ENCODE results near the gene CPNE7.

Gene CPNE7

GRCh38 chr16:89545044-89545830 is 30.3 kb upstream of the CPNE7 start:
- no peak overlapping the region for H3K4me3 Mint-ChIP-seq
- H3K4me1 Mint-ChIP-seq = peaks cover 24% of the 10 kb centered on the region
- H3K27me3 Mint-ChIP-seq = no peaks in the 10 kb centered on the region
- H3K27ac Mint-ChIP-seq = no peak overlapping the region
- no peak for DNase-seq
- CTCF ChIA-PET = no interaction called here
- H3K36me3 Mint-ChIP-seq = peaks cover 24% of the 10 kb centered on the region
- no peaks in the 10 kb centered on the region for H3K9me3 Mint-ChIP-seq

GRCh38 chr16:89545831-89546574 is 29.6 kb upstream of the CPNE7 start:
- Mint-ChIP-seq H3K27me3 (no peaks in the 10 kb centered on the region), H3K9me3 (no peaks in the 10 kb centered on the region), H3K36me3 (peaks cover 24% of the 10 kb centered on the region), H3K4me3 (no peak overlapping the region), H3K4me1 (peaks cover 29% of the 10 kb centered on the region), H3K27ac (peak overlapping the region; percentile 3)
- CTCF ChIA-PET = no interaction called here
- no peak for DNase-seq

- H3K4me3 Mint-ChIP-seq = no peak overlapping the region
- H3K36me3 Mint-ChIP-seq = peaks cover 24% of the 10 kb centered on the region
- H3K27me3 Mint-ChIP-seq = no peaks in the 10 kb centered on the region
- DNase-seq = no peak
- no peak overlapping the region for H3K27ac Mint-ChIP-seq
- CTCF ChIA-PET = no interaction called here
- H3K4me1 Mint-ChIP-seq = peaks cover 29% of the 10 kb centered on the region
- H3K9me3 Mint-ChIP-seq = no peaks in the 10 kb centered on the region
Measured at GRCh38 chr16:89546781-89547180, 28.8 kb upstream of the CPNE7 start.

GRCh38 chr16:89547291-89547690 is 28.3 kb upstream of the CPNE7 start:
- peaks cover 24% of the 10 kb centered on the region for H3K36me3 Mint-ChIP-seq
- H3K27me3 Mint-ChIP-seq = no peaks in the 10 kb centered on the region
- H3K9me3 Mint-ChIP-seq = no peaks in the 10 kb centered on the region
- no peak overlapping the region for H3K4me3 Mint-ChIP-seq
- DNase-seq = no peak
- peak overlapping the region; percentile 33 for H3K27ac Mint-ChIP-seq
- H3K4me1 Mint-ChIP-seq = peaks cover 29% of the 10 kb centered on the region
- CTCF ChIA-PET = no interaction called here

GRCh38 chr16:89547860-89548259 is 27.7 kb upstream of the CPNE7 start:
- H3K4me1 Mint-ChIP-seq = peaks cover 29% of the 10 kb centered on the region
- H3K36me3 Mint-ChIP-seq = peaks cover 28% of the 10 kb centered on the region
- no peak overlapping the region for H3K4me3 Mint-ChIP-seq
- H3K9me3 Mint-ChIP-seq = no peaks in the 10 kb centered on the region
- CTCF ChIA-PET = no interaction called here
- no peaks in the 10 kb centered on the region for H3K27me3 Mint-ChIP-seq
- H3K27ac Mint-ChIP-seq = peak overlapping the region; percentile 95
- DNase-seq = no peak

GRCh38 chr16:89548344-89549006 is 27.1 kb upstream of the CPNE7 start:
- peaks cover 29% of the 10 kb centered on the region for H3K4me1 Mint-ChIP-seq
- H3K27ac Mint-ChIP-seq = peak overlapping the region; percentile 95
- DNase-seq = peak; percentile 30
- H3K9me3 Mint-ChIP-seq = no peaks in the 10 kb centered on the region
- H3K36me3 Mint-ChIP-seq = peaks cover 28% of the 10 kb centered on the region
- H3K27me3 Mint-ChIP-seq = no peaks in the 10 kb centered on the region
- peak overlapping the region; percentile 16 for H3K4me3 Mint-ChIP-seq
- CTCF ChIA-PET = interaction anchor here (1.5 to 1.6 kb wide), 3 partner anchors 9 to 17 kb away, joined by 4 to 11 read pairs (median 6); no protein-coding TSS in a partner anchor

- CTCF ChIA-PET = interaction anchor here (1.5 to 1.6 kb wide), 3 partner anchors 9 to 16 kb away, joined by 4 to 11 read pairs (median 6); no protein-coding TSS in a partner anchor
- peak overlapping the region; percentile 95 for H3K27ac Mint-ChIP-seq
- H3K27me3 Mint-ChIP-seq = no peaks in the 10 kb centered on the region
- DNase-seq = peak; percentile 54
- H3K4me3 Mint-ChIP-seq = peak overlapping the region; percentile 16
- no peaks in the 10 kb centered on the region for H3K9me3 Mint-ChIP-seq
- H3K4me1 Mint-ChIP-seq = peaks cover 29% of the 10 kb centered on the region
- H3K36me3 Mint-ChIP-seq = peaks cover 25% of the 10 kb centered on the region
Measured at GRCh38 chr16:89549007-89549700, 26.4 kb upstream of the CPNE7 start.

GRCh38 chr16:89550421-89551007 is 25.0 kb upstream of the CPNE7 start:
- Mint-ChIP-seq H3K4me3 (no peak overlapping the region), H3K27ac (peak overlapping the region; percentile 95), H3K4me1 (peaks cover 29% of the 10 kb centered on the region), H3K9me3 (no peaks in the 10 kb centered on the region), H3K36me3 (peaks cover 23% of the 10 kb centered on the region), H3K27me3 (no peaks in the 10 kb centered on the region)
- no peak for DNase-seq
- CTCF ChIA-PET = interaction anchor here (0.9 to 1.5 kb wide), 2 partner anchors 8 to 13 kb away, joined by 3 to 4 read pairs; no protein-coding TSS in a partner anchor

- no peak for DNase-seq
- H3K4me1 Mint-ChIP-seq = peaks cover 36% of the 10 kb centered on the region
- H3K36me3 Mint-ChIP-seq = peaks cover 23% of the 10 kb centered on the region
- CTCF ChIA-PET = interaction anchor here (1.1 to 1.6 kb wide), 2 partner anchors 13 to 21 kb away, joined by 3 to 5 read pairs; no protein-coding TSS in a partner anchor
- no peaks in the 10 kb centered on the region for H3K9me3 Mint-ChIP-seq
- no peak overlapping the region for H3K27ac Mint-ChIP-seq
- H3K27me3 Mint-ChIP-seq = no peaks in the 10 kb centered on the region
- no peak overlapping the region for H3K4me3 Mint-ChIP-seq
Measured at GRCh38 chr16:89552329-89552728, 23.2 kb upstream of the CPNE7 start.

GRCh38 chr16:89552913-89553312 is 22.6 kb upstream of the CPNE7 start:
- Mint-ChIP-seq H3K9me3 (no peaks in the 10 kb centered on the region), H3K4me3 (no peak overlapping the region), H3K27ac (no peak overlapping the region), H3K36me3 (peaks cover 27% of the 10 kb centered on the region), H3K27me3 (no peaks in the 10 kb centered on the region), H3K4me1 (peaks cover 39% of the 10 kb centered on the region)
- no peak for DNase-seq
- CTCF ChIA-PET = interaction anchor here (0.6 to 1.6 kb wide), 2 partner anchors 14 to 22 kb away, joined by 3 to 5 read pairs; no protein-coding TSS in a partner anchor

GRCh38 chr16:89553733-89554132 is 21.8 kb upstream of the CPNE7 start:
- Mint-ChIP-seq H3K9me3 (no peaks in the 10 kb centered on the region), H3K27ac (no peak overlapping the region), H3K27me3 (no peaks in the 10 kb centered on the region), H3K4me3 (no peak overlapping the region), H3K4me1 (peaks cover 31% of the 10 kb centered on the region), H3K36me3 (peaks cover 23% of the 10 kb centered on the region)
- no peak for DNase-seq
- CTCF ChIA-PET = no interaction called here

GRCh38 chr16:89554343-89554742 is 21.2 kb upstream of the CPNE7 start:
- Mint-ChIP-seq H3K4me1 (peaks cover 24% of the 10 kb centered on the region), H3K27ac (no peak overlapping the region), H3K9me3 (no peaks in the 10 kb centered on the region), H3K27me3 (no peaks in the 10 kb centered on the region), H3K36me3 (peaks cover 20% of the 10 kb centered on the region), H3K4me3 (no peak overlapping the region)
- CTCF ChIA-PET = no interaction called here
- no peak for DNase-seq

- no peak overlapping the region for H3K4me3 Mint-ChIP-seq
- DNase-seq = no peak
- peaks cover 14% of the 10 kb centered on the region for H3K36me3 Mint-ChIP-seq
- CTCF ChIA-PET = no interaction called here
- H3K9me3 Mint-ChIP-seq = no peaks in the 10 kb centered on the region
- no peak overlapping the region for H3K27ac Mint-ChIP-seq
- H3K27me3 Mint-ChIP-seq = no peaks in the 10 kb centered on the region
- peaks cover 20% of the 10 kb centered on the region for H3K4me1 Mint-ChIP-seq
Measured at GRCh38 chr16:89555265-89555664, 20.3 kb upstream of the CPNE7 start.
